NK-92 (cell line): Measurements from ENCODE around the gene EZH1.

Experiments
- DNase-seq: peaks from one replicate; lab custom pipeline; 2025; ENCODE audit not compliant: unreplicated experiment; lab: John Stamatoyannopoulos, UW

EZH1 gene

GRCh38 chr17:42723636-42724035 is 21.2 kb downstream of the EZH1 start:
- DNase-seq = no peak

- DNase-seq = no peak
Measured at GRCh38 chr17:42720996-42721583, 23.8 kb downstream of the EZH1 start.

DNA sequence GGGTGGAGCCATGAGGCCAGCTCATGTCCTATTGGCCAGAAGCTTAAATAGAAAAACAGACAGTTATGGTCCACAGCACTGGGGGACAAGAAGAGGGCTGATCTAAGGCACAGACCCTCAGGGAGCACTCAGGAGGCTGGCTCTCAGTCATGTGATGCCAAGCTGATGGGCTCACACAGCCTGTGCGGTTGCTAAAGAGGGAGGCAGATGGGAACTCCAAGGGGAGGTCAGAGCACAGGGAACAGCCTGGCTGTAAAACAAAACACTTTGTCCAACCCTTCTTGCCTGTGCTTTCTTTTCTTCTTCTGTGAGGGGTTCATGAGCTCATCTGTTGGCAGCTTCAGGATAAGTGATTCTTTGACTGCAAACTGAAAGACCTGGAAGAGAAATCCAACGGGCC is 35.3 kb downstream of the EZH1 start:
- no peak for DNase-seq

GRCh38 chr17:42708588-42708987 is 36.3 kb downstream of the EZH1 start:
- DNase-seq = no peak

GRCh38 chr17:42706732-42707131 is 38.1 kb downstream of the EZH1 start:
- no peak for DNase-seq

DNA sequence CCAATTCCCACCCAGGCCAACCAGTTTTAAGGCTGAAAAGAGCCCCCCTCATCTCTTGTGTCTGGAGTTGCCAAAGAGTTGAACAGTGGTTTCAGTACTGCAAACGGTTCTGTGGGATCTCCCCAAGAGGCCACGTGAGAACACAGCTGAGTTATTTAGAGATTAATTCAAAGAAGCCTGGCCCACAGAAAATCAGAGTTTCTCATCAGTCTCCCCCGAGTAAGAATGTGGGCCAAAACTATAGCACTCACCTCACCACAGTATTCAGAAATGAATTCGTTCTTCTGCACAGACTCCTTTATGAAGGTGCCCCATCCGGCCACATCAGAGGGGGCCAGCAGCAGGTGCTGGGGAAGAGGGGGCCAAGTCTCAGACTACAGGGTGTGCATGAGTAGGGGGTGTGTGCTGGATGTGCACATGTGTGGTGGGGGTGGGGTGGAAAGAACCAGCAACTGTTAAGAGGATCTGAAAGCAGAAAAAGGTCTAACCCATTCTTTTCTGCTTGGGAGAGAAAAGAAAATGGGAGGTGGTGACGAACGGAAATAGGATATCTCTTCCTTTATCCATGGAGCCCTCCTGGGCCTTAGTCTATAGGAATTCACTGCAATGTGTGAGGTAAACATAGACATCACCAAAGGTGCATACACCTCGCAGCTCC is 39.9 kb downstream of the EZH1 start:
- DNase-seq = no peak

DNA sequence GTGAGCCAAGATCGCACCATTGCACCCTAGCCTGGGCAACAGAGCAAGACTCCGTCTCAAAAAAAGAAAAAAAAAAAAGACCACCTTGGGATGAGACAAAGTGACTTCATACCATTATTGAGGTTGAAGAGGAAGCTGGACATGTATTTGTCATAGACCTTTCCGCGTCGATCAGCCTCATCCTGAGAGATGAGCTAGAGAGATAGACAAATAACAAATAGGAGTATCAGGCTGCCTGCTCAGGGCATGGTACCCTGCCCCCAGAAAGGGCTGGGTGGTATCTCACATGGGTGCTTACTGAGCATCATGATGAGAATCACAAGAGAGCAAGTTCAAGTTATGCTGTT is 40.4 kb downstream of the EZH1 start:
- no peak for DNase-seq

- no peak for DNase-seq
Measured at GRCh38 chr17:42702446-42702845, 42.4 kb downstream of the EZH1 start.

GRCh38 chr17:42700586-42701289 is 44.1 kb downstream of the EZH1 start:
- no peak for DNase-seq

DNA sequence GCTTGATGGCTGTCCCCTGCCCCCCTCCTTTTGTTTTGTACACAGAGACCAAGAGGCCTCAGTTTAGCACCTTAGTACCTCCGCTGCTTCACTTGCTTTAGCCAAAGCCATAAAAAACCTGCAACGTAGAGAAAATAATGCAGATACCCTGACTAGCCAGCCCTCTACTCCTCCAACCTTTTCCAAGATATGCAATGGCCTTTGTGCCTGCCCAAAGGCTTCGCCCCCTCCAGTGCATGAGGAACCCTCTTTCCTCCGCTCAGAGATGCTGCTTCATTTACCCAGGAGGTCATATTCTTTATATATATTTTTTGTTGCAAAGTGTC is 45.5 kb downstream of the EZH1 start:
- DNase-seq = no peak

DNA sequence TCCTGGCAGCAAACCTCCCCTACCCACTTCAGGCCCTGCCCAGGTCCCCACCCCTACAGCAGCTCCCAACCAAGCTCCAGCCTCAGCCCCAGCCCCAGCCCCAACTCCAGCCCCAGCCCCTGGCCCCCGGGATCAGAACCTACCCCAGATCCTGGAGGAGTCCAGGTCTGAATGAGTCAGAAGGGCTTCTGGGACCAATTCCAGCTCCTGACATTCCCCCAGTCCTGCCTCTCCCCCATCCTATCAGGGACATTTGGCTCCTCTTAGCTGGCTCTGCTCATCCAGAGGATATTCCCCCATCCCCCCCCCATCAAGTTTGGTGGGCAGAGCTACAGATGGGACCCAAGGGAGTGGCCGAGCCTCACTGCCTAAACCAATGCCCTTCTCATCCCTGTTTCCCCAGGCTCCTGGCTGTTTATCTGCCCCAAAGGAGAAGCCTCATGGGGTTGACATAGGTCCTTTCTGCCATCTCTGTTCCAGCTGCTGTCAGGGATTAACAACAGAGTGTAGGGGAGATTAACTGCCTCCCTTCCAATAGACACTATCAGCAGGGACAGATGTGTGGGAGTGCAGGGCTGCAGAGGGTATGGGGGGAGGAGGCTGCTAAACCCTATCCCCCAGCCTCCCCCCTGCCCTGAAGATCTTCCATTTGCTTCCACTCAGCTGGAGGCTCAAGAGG is 46.0 kb downstream of the EZH1 start:
- DNase-seq = no peak

GRCh38 chr17:42697108-42697811 is 47.6 kb downstream of the EZH1 start:
- no peak for DNase-seq

DNA sequence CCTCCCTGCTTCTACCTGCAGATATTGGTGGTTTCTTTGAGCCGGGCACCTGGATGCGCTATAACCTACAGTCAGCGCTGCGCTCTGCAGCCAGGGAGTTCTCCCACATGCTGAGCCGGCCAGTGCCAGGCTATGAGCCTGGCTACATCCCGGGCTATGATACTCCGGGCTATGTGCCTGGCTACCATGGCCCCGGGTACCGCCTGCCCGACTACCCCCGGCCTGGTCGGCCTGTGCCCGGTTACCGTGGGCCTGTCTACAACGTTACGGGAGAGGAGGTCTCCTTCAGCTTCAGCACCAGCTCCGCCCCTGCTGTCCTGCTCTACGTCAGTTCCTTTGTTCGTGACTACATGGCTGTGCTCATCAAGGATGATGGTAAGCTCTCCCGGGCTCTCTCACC is 49.3 kb downstream of the EZH1 start:
- DNase-seq = no peak

GRCh38 chr17:42694524-42694923 is 50.3 kb downstream of the EZH1 start:
- no peak for DNase-seq

DNA sequence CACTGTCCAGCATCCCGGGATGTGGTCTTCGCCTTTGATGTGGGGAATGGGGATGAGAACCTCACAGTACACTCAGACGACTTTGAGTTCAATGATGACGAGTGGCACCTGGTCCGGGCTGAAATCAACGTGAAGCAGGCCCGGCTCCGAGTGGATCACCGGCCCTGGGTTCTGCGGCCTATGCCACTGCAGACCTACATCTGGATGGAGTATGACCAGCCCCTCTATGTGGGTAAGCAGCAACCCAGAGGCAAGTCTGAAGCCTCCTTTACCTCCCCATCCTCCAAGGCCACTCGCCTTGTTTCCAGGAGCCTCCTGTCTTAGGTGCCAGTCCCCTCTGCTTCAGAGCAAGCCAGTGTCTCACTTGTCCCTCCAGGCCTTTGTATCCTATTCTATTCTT is 52.4 kb downstream of the EZH1 start:
- DNase-seq = no peak

DNA sequence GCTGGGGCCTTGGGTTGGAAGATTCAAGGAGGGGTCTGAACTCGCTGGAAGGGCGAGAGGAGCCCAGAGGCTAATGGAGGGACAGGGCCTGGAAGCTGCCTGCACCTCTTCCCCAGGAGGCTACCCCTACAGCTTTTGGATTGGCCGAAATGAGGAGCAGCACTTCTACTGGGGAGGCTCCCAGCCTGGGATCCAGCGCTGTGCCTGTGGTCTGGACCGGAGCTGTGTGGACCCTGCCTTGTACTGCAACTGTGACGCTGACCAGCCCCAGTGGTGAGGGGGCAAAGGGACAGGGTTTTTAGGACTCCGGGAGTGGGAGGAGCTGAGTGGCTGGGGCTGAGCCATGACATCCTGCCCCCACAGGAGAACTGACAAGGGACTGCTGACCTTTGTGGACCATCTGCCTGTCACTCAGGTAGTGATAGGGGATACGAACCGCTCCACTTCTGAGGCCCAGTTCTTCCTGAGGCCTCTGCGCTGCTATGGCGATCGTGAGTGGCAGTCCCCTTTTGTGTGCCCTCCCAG is 53.8 kb downstream of the EZH1 start:
- no peak for DNase-seq

DNA sequence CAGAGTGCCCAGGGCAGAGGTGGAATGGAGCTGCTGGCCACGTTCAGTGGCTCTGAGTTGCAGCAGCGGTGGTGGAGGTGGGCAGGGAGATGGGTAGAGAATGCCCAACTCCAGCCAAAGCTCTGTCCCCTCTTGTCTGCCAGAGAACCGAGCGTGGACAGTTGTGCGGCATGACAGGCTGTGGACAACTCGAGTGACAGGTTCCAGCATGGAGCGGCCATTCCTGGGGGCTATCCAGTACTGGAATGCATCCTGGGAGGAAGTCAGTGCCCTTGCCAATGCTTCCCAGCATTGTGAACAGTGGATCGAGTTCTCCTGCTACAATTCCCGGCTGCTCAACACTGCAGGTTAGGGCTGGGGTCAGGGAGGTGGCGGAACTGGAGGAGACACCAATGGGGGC is 54.2 kb downstream of the EZH1 start:
- no peak for DNase-seq

GRCh38 chr17:42687707-42688320 is 57.0 kb downstream of the EZH1 start:
- DNase-seq = no peak

GRCh38 chr17:42686520-42687128 is 58.2 kb downstream of the EZH1 start:
- no peak for DNase-seq

- no peak for DNase-seq
Measured at GRCh38 chr17:42685831-42686230, 59.0 kb downstream of the EZH1 start.
